AG04449 (cell line): Measurements from ENCODE around the gene DUT.

Experiments
- CTCF ChIA-PET: fragments of 350-600 bp; formaldehyde crosslinking; extraction: SDS; loops from one replicate; lab custom pipeline; 2021; ENCODE audit warnings: antibody characterized with exemption; lab: Yijun Ruan, JAX
- POLR2A ChIA-PET: fragments of 400-600, 350-600 bp; formaldehyde crosslinking; extraction: SDS; loops from one replicate; lab custom pipeline; 2020; ENCODE audit warnings: antibody characterized with exemption, inconsistent platforms; lab: Yijun Ruan, JAX
- DNase-seq: peaks from one replicate; pipeline ENCODE4 v3.0.0-alpha.2; 2010; ENCODE audit warnings: low read depth, low spot score
- H3K4me3 ChIP-seq: 2 replicates; pipeline ENCODE4 v1.5.1; 2011; ENCODE audit warnings: low read depth, mild to moderate bottlenecking, control low read depth, low read length
- CTCF ChIP-seq: IDR thresholded peaks from one replicate; pipeline ENCODE4 v1.5.1; 2011; ENCODE audit warnings: mild to moderate bottlenecking, moderate library complexity, low read length, control low read depth, inconsistent platforms; ENCODE audit not compliant: insufficient read depth; ENCODE audit errors: missing control alignments

DUT gene

DNA sequence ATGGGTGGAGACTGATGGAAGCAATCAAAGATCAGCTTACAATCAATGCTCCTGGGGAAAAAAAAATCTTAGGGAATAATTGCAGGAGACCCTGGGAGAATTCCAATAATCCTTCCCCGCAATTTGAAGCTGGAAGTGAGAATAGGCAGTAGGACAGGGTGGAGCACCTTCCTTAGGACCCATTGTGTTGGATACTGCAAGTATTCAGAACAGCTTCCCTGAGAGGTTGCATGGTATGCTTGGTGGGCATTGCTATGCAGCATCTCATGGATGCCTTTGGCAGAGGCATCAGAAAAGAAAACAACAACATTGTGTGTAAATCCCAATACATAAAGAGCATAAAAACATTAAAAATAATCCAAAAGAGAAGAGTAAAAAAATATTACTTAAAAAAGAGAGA is 24.6 kb upstream of the DUT start:
- ChIA-PET CTCF (no interaction called here), POLR2A (no interaction called here)
- TF ChIP-seq CTCF, result no peak
- no peak for DNase-seq
- H3K4me3 ChIP-seq, result no peak overlapping the region

- ChIA-PET CTCF (interaction anchor here (1.0 kb wide), 2 partner anchors 22 to 57 kb away, joined by 3 to 5 read pairs; no protein-coding TSS in a partner anchor), POLR2A (interaction anchor here (0.6 kb wide), 1 partner anchor 621 kb away, joined by 3 read pairs; no protein-coding TSS in a partner anchor)
- H3K4me3 ChIP-seq, result no peak overlapping the region
- DNase-seq, result no peak
- TF ChIP-seq CTCF, result no peak
Observed at GRCh38 chr15:48307586-48307985, 23.6 kb upstream of the DUT start.

DNA sequence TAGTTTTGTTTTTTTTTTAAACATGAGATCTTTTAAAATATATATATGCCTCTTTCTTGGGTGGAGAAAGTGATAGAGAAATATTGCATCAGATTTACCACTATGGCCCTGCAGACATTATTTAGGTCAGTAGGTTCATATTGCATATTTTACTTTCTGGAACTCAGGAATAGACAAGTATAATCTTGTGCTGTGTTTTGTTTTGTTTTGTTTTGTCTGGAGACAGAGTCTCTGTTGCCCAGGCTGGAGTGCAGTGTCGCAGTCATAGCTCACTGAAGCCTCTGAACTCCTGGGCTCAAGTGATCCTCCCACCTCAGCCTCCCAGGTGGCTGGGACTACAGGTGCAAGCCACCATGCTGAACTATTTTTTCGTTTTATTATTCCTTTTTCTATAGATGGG is 21.5 kb upstream of the DUT start:
- H3K4me3 ChIP-seq, result no peak overlapping the region
- no peak for DNase-seq
- TF ChIP-seq CTCF, result no peak
- CTCF ChIA-PET, result interaction anchor here (2.8 kb wide), 1 partner anchor 23 kb away, joined by 16 read pairs; no protein-coding TSS in a partner anchor
- POLR2A ChIA-PET, result no interaction called here

DNA sequence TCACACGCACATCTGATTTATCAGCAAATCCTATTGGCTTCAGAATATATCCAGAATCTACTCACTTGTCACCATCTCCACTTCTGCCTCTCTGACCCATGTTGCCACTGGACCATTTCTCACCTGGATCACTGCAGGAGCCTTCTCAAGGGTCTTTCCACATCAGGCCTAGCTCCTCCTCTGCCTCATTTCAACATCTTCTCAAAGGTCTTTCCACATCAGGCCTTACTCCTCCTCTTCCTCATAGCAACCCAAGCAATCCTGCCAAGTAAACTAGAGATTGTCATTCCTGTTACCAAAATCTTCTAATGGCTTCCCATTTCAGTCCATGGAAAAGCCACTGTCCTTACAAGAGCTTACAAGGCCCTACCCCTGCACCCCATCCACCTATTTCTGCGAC is 18.0 kb upstream of the DUT start:
- ChIA-PET CTCF (interaction anchor here (0.6 to 0.7 kb wide), 2 partner anchors 14 to 602 kb away, joined by 3 to 4 read pairs; no protein-coding TSS in a partner anchor), POLR2A (no interaction called here)
- no peak for DNase-seq
- H3K4me3 ChIP-seq, result no peak overlapping the region
- no peak for TF ChIP-seq CTCF

- H3K4me3 ChIP-seq, result no peak overlapping the region
- ChIA-PET POLR2A (no interaction called here), CTCF (no interaction called here)
- no peak for DNase-seq
- no peak for TF ChIP-seq CTCF
Observed at GRCh38 chr15:48315041-48315440, 16.2 kb upstream of the DUT start.

GRCh38 chr15:48317221-48317620 is 14.0 kb upstream of the DUT start:
- H3K4me3 ChIP-seq, result no peak overlapping the region
- ChIA-PET POLR2A (no interaction called here), CTCF (interaction anchor here (1.8 kb wide), 1 partner anchor 31 kb away, joined by 4 read pairs; no protein-coding TSS in a partner anchor)
- no peak for DNase-seq
- TF ChIP-seq CTCF, result no peak
